ENCODE data around the gene CYTH2. TPM values are rescaled to one million over a fixed set of nuclear protein-coding genes. Genes with fewer than 3 reads are reported as not detected.

The CYTH2 gene
- total and polyA plus RNA-seq, 2 of the 8 experiments (the other 6 are each of a cell fraction or from before 2014, with no cell fraction given) = 43.7 to 71.4 TPM

DNA sequence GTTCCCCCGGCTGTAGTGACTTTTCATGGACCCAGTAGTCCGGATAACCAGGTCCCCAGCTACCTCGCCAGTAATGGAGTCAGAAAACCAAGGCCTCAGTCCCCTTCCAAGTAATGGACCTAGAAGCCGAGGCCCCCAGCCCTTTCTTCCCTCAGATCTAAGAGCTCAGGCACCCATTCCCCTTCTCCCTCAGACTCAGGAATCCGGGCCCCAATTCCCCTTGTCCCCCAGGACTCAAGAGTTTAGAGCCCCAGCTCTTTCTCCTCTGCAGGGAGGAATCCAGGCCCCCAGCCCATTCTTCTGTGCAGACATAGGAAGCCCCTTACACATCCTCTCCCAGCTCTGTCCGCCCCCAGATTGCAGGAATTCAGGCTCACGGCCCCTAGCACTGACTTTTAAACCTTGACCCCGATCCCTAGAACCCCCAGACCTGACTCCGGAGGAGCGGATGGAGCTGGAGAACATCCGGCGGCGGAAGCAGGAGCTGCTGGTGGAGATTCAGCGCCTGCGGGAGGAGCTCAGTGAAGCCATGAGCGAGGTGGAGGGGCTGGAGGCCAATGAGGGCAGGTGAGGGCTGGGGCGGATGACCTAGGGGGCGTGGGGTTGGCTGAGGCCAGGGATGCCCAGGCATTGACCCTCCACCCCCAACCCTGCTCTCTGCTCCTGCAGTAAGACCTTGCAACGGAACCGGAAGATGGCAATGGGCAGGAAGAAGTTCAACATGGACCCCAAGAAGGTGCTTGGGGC, 938 bp downstream of the CYTH2 start (continued):
- TF ChIP-seq RAD21 (IDR thresholded peaks at IDR 0.05 in 1 of 2, conservative IDR thresholded peaks at IDR 0.05 in 1 of 2; ENCODE audit: low read depth in 2 of 2, low read length in 2 of 2) (no peak), GABPA (IDR thresholded peaks at IDR 0.05; ENCODE audit: borderline replicate concordance, insufficient read depth, low read length) (no peak), POLR2AphosphoS5 (IDR thresholded peaks at IDR 0.05; ENCODE audit: low read depth, low read length) (no peak), RNF2 (IDR thresholded peaks at IDR 0.05; ENCODE audit: borderline replicate concordance, low read depth, low read length, missing control alignments, poor library complexity, severe bottlenecking) (no peak), CBX5 (IDR thresholded peaks at IDR 0.05; ENCODE audit: low read depth, low read length) (no peak), HDAC6 (IDR thresholded peaks at IDR 0.05; ENCODE audit: low read depth, low read length) (no peak)
